Measurements from ENCODE around the gene CACNA1C. TPM values are rescaled to one million over a fixed set of nuclear protein-coding genes. Genes with fewer than 3 reads are reported as not detected.

The CACNA1C gene
- total RNA-seq, 1 donor from 2014 or later = 1.6 TPM

DNA sequence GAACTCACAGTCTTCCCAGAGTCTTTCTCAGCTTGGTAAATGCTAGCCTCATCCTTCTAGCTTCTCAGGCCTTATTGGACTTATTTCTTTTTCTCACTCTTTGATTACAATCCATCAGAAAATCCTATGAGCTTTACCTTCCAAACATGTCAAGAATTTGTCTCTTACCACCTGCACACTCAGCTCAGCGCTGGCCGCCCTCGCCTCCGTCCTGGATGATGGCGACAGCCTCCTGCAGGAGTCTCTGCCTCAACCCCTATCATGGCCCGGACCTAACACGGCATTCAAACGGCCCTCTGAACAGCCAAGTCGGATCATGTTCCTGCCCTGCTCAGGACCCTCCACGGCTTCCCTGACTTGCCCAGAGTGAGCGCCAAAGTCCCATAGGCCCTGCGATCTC is 408.9 kb downstream of the CACNA1C start:
- no peak for DNase-seq (ENCODE audit: low read depth, low spot score)
- TF ChIP-seq CTCF (conservative IDR thresholded peaks at IDR 0.05) = no peak
- Mint-ChIP-seq H3K27me3 (ENCODE audit: low read depth) (no peaks in the 10 kb centered on the region), H3K4me1 (no peaks in the 10 kb centered on the region), H3K27ac (ENCODE audit: unreplicated experiment) (no peak overlapping the region), H3K36me3 (ENCODE audit: low read depth) (no peaks in the 10 kb centered on the region), H3K9me3 (no peaks in the 10 kb centered on the region), H3K4me3 (no peak overlapping the region)

DNA sequence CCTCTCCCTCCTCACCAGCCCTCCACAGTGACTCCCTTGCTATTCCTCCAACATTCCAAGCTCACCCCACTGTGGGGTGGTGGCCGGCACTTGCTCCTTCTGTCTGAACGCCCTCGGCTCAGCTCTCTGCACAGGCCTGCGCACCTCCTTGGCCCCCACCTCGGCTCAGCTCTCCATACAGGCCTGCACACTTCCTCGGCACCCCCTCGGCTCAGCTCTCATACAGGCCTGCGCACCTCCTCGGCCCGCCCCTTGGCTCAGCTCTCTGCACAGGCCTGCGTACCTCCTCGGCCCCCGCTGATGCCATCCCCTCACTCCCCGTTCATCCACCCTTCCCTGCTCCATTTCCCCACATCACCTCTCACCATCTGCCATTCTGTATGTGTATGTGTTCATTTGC is 409.3 kb downstream of the CACNA1C start:
- H3K4me3 Mint-ChIP-seq = no peak overlapping the region
- H3K27me3 Mint-ChIP-seq (ENCODE audit: low read depth) = no peaks in the 10 kb centered on the region
- H3K4me1 Mint-ChIP-seq = peaks cover 3% of the 10 kb centered on the region
- no peaks in the 10 kb centered on the region for H3K9me3 Mint-ChIP-seq
- no peak for DNase-seq (ENCODE audit: low read depth, low spot score)
- no peaks in the 10 kb centered on the region for H3K36me3 Mint-ChIP-seq (ENCODE audit: low read depth)
- H3K27ac Mint-ChIP-seq (ENCODE audit: unreplicated experiment) = no peak overlapping the region
- no peak for TF ChIP-seq CTCF (conservative IDR thresholded peaks at IDR 0.05)

GRCh38 chr12:2463719-2464118 is 410.9 kb downstream of the CACNA1C start:
- DNase-seq (ENCODE audit: low read depth, low spot score) = no peak
- Mint-ChIP-seq H3K27ac (ENCODE audit: unreplicated experiment) (no peak overlapping the region), H3K4me3 (no peak overlapping the region), H3K4me1 (peaks cover 5% of the 10 kb centered on the region), H3K9me3 (no peaks in the 10 kb centered on the region), H3K36me3 (ENCODE audit: low read depth) (no peaks in the 10 kb centered on the region), H3K27me3 (ENCODE audit: low read depth) (no peaks in the 10 kb centered on the region)
- TF ChIP-seq CTCF (conservative IDR thresholded peaks at IDR 0.05) = no peak

- no peak for TF ChIP-seq CTCF (conservative IDR thresholded peaks at IDR 0.05)
These were observed 412.9 kb downstream of the CACNA1C start for GRCh38 chr12:2465681-2466080.

DNA sequence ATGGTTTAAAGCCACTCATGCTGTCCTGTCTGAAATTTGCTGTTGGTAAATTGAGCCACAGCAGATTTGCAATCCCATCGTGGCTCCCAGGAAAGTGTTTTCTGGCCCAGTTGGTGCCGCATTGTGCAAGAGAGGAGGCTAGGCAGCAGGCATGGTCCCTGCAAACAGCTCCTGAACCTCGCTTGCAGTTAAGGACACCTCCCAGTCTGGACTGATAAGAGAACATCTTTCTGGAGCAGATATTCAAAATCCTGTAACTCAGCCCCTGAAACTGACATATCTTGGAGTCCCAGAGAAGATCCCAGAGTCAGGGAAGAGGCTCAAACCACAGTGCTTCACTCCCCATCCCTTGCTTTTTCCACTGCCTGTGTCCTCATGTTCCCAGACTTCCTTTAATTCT is 413.4 kb downstream of the CACNA1C start:
- H3K27me3 Mint-ChIP-seq (ENCODE audit: low read depth) = no peaks in the 10 kb centered on the region
- no peak for TF ChIP-seq CTCF (conservative IDR thresholded peaks at IDR 0.05)
- H3K9me3 Mint-ChIP-seq = no peaks in the 10 kb centered on the region
- no peak overlapping the region for H3K27ac Mint-ChIP-seq (ENCODE audit: unreplicated experiment)
- peaks cover 5% of the 10 kb centered on the region for H3K4me1 Mint-ChIP-seq
- H3K4me3 Mint-ChIP-seq = no peak overlapping the region
- H3K36me3 Mint-ChIP-seq (ENCODE audit: low read depth) = no peaks in the 10 kb centered on the region
- DNase-seq (ENCODE audit: low read depth, low spot score) = no peak

More at GRCh38 chr12:2465681-2466080, 412.9 kb downstream of the CACNA1C start:
- Mint-ChIP-seq H3K27ac (ENCODE audit: unreplicated experiment) (no peak overlapping the region), H3K4me1 (peaks cover 5% of the 10 kb centered on the region), H3K36me3 (ENCODE audit: low read depth) (no peaks in the 10 kb centered on the region), H3K27me3 (ENCODE audit: low read depth) (no peaks in the 10 kb centered on the region), H3K9me3 (no peaks in the 10 kb centered on the region), H3K4me3 (no peak overlapping the region)
- no peak for DNase-seq (ENCODE audit: low read depth, low spot score)
